VCaP (cell line): ENCODE measurements around the gene PCBP1.
A peak's percentile ranks its signal among the peaks of the same experiment; 100 is the strongest.

Experiments
- H3K27ac ChIP-seq: fragments of 450-650 bp; 2 replicates; pipeline ENCODE4 v1.5.1; 2017
- TF ChIP-seq, protein P1 (sequence below): fragments of 450-650 bp; conservative IDR thresholded peaks from 2 replicates; pipeline ENCODE4 v1.5.1; 2017; ENCODE audit warnings: mild to moderate bottlenecking, moderate library complexity

PCBP1 gene

GRCh38 chr2:70068119-70068518 is 19.2 kb upstream of the PCBP1 start:
- no peak overlapping the region for H3K27ac ChIP-seq
- TF ChIP-seq, protein P1, sequence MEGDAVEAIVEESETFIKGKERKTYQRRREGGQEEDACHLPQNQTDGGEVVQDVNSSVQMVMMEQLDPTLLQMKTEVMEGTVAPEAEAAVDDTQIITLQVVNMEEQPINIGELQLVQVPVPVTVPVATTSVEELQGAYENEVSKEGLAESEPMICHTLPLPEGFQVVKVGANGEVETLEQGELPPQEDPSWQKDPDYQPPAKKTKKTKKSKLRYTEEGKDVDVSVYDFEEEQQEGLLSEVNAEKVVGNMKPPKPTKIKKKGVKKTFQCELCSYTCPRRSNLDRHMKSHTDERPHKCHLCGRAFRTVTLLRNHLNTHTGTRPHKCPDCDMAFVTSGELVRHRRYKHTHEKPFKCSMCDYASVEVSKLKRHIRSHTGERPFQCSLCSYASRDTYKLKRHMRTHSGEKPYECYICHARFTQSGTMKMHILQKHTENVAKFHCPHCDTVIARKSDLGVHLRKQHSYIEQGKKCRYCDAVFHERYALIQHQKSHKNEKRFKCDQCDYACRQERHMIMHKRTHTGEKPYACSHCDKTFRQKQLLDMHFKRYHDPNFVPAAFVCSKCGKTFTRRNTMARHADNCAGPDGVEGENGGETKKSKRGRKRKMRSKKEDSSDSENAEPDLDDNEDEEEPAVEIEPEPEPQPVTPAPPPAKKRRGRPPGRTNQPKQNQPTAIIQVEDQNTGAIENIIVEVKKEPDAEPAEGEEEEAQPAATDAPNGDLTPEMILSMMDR, result no peak

GRCh38 chr2:70069049-70069448 is 18.2 kb upstream of the PCBP1 start:
- H3K27ac ChIP-seq, result peak overlapping the region; percentile 58; the same call in 1 of the 2 replicates
- TF ChIP-seq, protein P1, result no peak

DNA sequence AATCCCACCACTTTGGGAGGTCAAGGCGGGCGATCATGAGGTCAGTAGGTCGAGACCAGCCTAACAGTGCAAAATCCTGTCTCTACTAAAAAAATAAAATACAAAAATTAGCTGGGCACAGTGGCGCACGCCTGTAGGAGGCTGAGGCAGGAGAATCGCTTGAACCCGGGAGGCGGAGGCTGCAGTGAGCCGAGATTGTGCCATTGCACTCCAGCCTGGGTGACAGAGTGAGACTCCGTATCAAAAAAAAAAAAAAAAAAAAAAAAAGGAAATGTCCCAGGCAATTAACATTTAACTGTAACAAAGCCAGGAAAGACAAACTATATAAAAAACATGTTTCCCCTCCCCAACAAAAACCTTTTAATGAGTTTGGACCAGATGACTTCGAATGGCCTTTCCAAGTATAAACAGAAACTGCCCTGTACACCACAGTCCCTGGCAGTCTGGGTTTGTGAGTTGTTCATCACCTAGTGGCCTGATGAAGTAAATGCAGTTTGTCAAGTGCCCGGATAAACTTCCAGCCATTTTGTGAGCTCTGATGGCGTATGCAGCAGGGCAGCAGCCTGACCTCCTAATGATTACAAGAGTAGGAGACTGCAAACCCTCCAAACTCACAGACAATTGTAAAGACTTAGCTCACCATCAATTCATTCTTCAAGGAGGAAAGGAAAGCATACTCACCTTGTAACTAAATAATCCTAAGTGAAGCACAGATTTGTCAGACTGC is 16.6 kb upstream of the PCBP1 start:
- TF ChIP-seq, protein P1, result peak; percentile 89
- H3K27ac ChIP-seq, result peak overlapping the region; percentile 58

GRCh38 chr2:70073493-70073892 is 13.8 kb upstream of the PCBP1 start:
- TF ChIP-seq, protein P1, result no peak
- no peak overlapping the region for H3K27ac ChIP-seq

DNA sequence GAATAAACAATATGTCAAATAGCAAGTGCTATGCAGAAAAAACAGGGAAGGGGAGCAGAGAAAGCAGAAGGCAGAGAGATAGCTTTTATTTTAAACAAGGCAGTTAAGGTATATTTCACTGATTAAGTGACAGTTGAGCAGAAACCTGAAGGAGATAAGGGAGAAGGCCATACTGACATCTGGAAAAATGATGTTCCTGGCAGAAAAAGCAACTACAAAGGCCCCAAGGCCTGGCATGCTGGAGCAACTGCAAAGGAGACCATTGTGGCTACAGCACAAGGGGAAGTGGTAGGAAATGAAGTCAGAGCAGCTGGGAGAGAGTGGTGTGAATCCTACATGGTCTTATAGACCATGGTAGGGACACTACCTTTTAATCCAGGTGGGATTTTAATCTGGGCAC is 8.9 kb upstream of the PCBP1 start:
- TF ChIP-seq, protein P1, result no peak
- no peak overlapping the region for H3K27ac ChIP-seq

GRCh38 chr2:70080610-70081200 is 6.6 kb upstream of the PCBP1 start:
- TF ChIP-seq, protein P1, result no peak
- no peak overlapping the region for H3K27ac ChIP-seq

DNA sequence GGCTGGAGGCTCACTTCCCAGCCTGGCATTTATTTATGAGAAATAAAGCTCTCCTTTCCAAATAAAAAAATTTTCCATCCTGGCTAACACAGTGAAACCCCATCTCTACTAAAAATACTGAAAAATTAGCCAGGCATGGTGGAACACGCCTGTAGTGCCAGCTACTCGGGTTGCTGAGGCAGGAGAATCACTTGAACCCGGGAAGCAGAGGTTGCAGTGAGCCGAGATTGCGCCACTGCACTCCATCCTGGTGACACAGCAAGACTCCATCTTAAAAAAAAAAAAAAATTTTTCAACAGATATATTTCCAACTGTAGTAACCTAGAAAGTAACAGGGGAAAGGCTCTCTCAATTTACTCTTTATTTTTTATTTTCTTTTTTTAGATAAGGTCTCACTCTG is 6.1 kb upstream of the PCBP1 start:
- TF ChIP-seq, protein P1, result no peak
- H3K27ac ChIP-seq, result no peak overlapping the region
